Brain pericyte (primary cell): Measurements from ENCODE around the gene PRM2.
"Not testable (repeated sequence)": the region's sequence is repeated elsewhere in the genome, so short reads cannot be mapped to it uniquely, and the experiment has no call there.

Experiments used
- DNase-seq: peaks from one replicate; pipeline ENCODE4 v3.0.0-alpha.2; 2012; ENCODE audit warnings: low read depth, low spot score

The PRM2 gene

DNA sequence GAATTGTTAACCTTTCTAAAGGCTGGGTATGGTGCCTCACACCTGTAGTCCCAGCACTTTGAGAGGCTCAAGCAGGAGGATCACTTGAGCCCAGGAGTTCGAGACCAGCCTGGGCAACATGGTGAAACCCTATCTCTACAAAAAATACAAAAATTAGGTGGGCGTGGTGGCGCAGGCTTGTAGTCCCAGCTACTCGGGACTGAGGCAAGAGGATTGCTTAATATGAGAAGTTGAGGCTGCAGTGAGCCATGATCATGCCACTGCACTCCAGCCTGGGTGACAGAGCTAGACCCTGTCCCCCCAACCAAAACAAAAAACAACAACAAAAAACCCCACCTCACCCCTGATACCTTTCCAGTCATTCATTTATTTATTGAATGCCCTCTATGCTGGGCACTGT lies 13.4 kb upstream of the PRM2 start:
- DNase-seq = not testable (repeated sequence)

GRCh38 chr16:11289202-11289601 lies 12.9 kb upstream of the PRM2 start:
- DNase-seq = no peak

DNA sequence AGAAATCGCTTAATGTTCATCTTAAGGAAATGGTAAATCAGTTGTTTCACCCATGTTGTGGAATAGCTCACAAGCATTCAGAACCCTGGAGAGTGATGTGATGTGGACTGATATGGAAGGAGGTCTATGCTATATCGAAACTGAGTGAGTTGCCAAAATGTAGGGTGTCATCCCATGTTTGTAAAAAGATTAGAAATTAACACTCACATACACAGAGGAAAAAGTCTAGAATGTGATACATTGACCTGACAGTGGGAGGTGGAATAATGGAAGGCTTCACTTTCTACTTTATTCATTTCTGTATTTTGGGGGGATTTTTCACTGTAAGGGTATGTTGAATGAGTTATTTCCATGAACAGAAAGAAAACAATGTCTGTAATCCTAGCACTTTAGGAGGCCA lies 9.6 kb upstream of the PRM2 start:
- no peak for DNase-seq

GRCh38 chr16:11283820-11284248 lies 7.6 kb upstream of the PRM2 start:
- no peak for DNase-seq

DNA sequence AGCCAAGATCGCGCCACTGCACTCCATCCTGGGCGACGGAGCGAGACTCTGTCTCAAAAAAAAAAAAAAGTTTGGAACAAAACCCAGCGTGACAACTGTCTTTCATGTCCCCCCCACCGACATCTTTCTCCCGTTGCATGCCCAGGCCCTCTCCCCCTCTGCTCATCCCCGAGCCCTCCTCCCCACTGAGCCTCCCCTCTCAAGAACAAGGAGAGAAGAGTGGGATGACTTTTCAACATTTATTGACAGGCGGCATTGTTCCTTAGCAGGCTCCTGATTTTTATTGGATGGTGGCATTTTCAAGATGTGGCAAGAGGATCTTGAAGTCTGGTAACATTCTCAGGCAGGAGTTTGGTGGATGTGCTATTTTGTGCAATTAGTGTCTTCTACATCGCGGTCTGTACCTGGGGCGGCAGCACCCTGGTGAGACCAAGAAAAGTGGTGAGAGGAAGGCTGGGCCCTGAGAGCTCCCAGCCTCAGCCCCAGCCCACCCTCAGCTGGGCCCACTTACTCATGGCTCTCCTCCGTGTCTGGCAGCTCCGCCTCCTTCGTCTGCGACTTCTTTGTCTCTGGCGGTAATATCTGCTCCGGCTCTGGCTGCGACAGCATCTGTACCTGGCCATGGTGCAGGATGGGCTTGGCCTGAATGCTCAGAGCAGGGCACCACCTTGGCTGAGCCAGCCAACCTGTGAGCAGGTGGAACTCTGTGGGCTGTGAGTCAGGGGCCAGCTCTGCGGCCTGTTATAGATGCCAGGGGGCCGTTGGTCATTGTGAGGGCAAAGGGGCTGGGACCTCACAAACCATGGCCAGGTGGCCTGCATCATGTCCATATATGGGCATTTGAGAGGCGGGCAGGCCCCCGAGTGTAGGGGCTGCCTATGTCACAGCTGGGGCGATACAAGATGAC lies 4.6 kb upstream of the PRM2 start, which contains the start of gene PRM1:
PRM1 (minus strand) TSS at position 715 of the 907 bp plus-strand sequence; CDS start at position 623, 92 bp downstream.
- DNase-seq = no peak

DNA sequence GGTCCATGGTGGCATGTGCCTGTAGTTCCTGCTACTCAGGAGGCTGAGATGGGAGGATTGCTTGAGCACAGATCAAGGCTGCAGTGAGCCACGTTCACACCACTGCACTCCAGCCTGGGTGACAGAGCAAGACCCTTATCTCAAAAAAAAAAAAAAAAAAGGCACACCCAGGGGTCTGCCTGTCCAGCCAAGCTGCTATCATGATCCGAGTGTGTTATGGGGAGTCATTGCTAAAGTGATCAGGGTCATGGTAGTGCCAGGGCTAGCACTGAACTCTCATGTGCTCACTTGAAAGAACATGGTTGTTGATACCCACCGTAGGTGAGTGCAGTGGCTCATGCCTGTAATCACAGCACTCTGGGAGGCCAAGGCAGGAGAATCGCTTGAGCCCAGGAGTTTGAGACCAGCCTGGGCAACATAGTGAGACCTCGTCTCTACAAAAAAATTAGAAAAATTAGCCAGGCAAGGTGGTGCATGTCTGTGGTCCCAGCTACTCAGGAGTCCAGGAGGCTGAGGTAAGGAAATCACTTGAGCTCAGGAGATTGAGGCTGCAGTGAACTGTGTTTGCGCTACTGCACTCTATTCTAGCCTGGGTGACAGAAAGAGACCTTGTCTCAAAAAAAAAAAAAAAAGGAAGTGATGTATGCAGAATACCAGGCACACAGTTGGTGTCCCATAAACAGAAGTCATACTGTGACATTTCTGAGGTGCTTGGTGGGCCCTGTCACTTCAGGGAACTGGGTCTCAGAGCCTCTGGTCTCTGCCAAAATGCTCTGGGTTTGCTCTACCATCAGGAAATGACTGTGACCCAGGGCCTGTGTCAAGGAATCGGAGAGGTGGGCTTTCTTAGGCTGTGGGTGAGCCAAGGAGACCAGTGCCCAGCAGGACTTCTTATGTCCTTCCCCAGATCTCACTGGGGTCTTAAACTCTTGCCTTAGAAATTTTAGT lies 2.7 kb upstream of the PRM2 start:
- DNase-seq = no peak

DNA sequence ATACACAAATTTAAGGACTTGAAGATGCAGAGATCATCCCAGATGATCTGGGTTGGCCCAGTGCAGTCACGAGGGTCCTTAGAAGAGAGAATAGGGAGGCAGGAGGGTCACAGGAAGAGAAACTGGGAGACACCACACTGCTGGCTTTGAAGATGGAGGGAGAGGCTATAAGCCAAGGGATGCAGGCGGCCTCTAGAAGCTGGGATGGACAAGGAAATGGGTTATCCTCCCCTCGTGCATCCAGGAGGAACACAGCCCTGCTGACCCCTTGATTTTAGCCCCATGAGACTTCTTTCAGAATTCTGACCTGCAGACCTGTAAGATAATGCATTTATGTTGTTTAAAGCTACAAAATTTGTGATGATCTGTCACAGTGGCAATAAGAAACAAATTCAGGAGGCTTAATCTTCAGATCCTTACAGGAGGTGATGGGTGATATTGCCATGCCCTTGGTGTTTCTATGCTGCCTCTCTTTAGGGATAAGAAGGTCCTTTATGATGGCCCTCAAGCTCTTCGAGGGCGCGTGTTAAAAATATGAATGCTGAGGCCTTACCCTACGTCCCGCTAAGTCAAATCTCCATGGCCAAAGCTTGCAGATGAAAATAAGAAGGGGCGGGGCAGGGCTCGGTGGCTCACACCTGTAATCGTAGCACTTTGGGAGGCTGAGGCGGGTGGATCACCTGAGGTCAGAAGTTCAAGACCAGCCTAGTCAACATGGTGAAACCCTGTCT lies 1.5 kb upstream of the PRM2 start:
- DNase-seq = no peak

- DNase-seq = no peak
Observed at GRCh38 chr16:11276896-11277593, 765 bp upstream of the PRM2 start.

DNA sequence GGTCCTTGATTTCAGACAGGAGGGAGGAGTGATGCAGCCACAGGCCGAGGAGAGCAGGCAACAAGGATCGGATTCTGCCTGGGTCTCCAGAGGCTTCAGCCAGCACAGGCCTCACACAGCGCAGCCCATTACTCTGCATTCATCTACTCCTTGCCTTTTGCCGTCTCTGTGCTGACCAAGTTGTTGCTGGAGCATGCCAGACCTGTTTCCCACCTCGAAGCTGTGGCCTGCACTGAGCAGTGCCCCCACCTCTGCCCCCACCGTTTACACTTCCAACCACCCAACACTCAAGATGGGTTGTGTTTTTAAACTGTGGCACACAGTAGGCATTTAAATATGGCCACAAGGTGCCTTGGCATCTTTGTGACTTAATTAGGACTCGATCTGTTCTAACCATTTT lies 1.3 kb downstream of the PRM2 start:
- no peak for DNase-seq

- DNase-seq = no peak
Observed at GRCh38 chr16:11273721-11274324, 2.5 kb downstream of the PRM2 start.

DNA sequence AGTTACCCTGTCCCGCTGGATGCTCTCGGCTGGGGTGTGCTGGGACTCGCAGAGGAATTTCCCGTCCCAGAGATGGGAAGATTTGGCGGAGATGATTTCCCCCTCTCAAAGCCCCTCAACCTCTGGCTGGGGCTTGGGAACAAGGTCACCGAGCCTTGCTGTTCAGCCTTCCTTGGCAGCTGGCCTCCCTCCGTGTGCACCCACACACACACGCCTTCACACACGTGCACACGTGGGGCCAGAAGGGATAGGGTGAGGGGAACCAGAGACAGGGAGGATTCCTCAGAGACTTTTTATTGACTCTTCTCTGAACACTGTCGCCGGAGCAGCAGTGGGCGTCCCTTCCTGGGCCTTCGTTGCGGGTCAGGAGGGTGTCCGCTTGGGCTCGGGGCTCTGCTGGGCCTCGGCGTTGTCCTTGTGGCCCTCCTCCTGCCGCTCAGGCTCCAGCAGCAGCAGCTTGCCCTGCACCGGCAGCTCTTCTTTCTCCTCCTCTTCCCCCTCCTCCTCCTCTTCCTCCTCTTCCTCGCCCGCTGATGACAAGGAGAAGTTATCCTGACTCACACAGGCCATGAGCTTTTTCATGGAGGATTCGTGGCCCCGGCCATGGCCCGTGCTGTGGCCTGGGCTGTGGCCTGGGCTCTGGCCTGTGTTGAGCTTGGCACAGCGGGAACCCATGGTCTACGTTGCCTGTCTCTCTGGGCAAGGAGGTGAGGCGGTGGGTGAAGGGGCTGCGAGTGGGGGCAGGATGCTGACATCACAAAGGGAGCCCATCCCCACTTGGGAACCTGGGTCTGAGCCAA lies 3.2 kb downstream of the PRM2 start, which contains the start of gene PRM3:
PRM3 (minus strand) TSS at position 709 of the 800 bp plus-strand sequence; CDS start at position 675, 34 bp downstream.
- no peak for DNase-seq

- DNase-seq = no peak
Observed at GRCh38 chr16:11272484-11272883, 3.8 kb downstream of the PRM2 start.

DNA sequence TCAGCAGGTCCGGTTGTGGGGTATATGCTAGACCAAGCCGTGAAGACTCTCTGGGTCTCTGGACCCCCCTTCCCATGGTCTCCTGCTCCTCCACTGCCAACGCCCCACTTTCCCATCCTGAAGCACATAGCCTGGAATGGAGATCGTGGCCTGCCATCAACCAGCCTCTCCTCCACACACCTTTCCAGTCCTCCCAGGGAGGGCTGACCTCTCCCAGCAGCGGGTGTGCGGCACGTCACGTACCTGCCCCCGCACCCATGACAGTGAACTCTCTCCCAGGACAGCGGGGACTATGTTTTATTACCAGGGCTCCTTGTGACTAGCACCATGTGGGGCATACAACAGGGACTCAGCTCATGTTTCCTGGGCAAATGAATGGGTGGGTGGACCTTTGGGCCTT lies 4.7 kb downstream of the PRM2 start:
- no peak for DNase-seq

DNA sequence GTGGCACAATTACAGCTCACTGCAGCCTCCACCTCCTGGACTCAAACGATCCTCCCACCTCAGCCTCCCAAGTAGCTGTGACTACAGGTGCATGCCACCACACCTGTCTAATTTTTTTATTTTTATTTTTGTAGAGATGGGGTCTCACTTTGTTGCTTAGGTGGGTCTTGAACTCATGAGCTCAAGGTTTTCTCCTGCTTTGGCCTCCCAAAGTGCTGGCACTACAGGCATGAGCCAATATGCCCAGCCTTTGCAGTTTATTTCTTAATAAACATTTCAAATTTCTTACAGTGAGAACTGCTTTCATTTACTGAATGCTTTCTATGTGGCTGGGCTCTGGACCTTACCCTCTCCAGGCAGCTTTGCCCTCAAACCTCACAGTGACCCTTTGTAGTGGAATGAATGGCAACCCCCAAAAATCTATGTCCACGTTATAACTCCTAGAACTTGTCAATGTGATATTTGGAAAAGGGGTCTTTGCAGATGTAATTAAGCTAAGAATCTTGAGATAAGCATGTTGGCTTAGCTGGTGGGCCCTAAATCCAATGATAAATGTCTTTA lies 5.6 kb downstream of the PRM2 start:
- DNase-seq = no peak

DNA sequence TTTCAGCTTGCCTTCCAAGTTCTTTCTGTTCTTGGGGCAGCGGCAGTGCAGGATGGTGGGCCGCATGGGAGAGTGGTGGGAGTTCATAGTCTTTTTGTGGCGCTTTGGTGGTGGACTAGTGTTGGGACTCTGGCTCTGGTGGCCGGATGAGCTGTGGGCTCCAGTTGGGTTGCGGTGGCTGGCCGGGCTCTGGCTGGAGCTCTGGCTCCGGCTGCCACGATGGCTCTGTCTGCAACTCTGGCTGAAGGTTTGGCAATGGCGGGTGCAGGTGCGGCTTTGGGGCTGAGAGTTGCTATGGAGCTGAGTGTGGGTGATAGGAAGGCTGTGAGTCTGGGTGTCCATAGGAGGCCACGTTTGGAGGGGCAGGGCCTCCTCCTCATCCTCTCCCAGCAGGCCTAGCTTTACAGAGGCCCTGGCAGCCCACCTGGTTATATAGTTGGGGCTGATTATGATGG lies 7.3 kb downstream of the PRM2 start, which contains the start of gene TNP2:
TNP2 (minus strand) TSS at position 405 of the 455 bp plus-strand sequence; CDS start at position 342, 63 bp downstream.
- no peak for DNase-seq

DNA sequence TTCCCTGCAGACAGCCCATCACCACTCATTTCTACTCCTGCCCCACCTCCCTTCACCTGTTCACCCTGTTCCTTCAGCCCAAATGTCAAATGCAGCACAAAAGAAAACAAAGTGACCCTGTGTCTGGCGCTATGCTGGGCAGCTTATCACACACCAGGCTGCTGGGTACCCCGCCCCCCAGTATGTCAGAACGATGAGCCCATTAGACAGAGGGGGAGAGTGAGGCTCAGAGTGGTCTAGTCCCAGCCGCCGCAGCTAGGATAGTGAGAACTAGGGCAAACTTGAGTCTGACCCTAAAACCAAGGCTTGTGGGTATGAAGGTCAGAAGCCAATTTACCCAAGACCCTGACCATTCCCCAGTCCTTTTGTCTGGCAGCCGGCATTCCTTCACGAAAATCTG lies 11.2 kb downstream of the PRM2 start:
- no peak for DNase-seq

- DNase-seq = no peak
Observed at GRCh38 chr16:11264155-11264832, 12.0 kb downstream of the PRM2 start.

DNA sequence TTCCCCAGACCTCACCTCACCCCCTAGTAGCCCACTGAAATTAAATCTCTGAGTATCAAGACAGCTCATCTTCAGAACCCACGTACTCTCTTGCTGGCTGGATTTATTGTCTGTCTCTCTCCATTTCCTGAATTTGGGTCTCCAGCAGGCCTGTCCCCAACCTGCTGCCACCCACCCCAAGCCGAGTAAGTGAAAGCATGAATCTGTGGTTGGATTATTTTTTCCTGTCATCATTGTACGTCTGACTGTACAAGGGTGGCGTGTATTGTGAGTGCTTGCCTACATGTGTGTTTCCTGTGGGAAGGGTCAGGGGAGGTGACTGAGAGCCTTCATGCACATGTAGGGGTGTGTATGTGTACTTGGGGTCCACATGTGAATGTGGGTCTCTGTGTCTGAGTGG lies 12.5 kb downstream of the PRM2 start:
- DNase-seq = no peak
